Epithelial cell of esophagus (primary cell): ENCODE data around the gene HMCN1.

Source experiments
- DNase-seq: peaks from one replicate; pipeline ENCODE4 v3.0.0; 2010; ENCODE audit warnings: low read depth
- H3K4me3 ChIP-seq: 2 replicates; pipeline ENCODE4 v1.5.1; 2011; ENCODE audit warnings: mild to moderate bottlenecking, low read length, control low read depth
- CTCF ChIP-seq: IDR thresholded peaks from 2 replicates; pipeline ENCODE4 v1.5.1; 2011; ENCODE audit warnings: low read depth, mild to moderate bottlenecking, low read length, control low read depth, inconsistent platforms; ENCODE audit not compliant: insufficient read depth; ENCODE audit errors: missing control alignments

Gene HMCN1

DNA sequence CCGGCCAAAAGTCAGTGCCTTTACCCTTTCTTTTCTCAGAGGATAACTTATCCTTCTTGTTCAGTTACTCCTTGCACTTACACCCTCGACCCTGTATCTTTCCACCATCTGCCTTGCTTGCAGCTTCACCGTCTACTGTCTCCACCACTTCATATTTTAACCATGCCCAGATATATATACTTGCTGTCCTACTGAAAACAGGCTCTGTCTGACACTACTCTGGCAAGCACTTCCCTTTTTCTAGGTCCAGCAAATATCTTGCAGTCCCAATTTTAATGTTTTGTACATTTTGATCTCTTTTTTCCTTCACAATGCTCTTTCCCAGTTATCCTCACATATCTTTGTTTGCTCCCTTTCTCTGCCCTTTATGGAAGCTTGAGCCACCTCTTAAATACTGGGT is 332.2 kb downstream of the HMCN1 start:
- DNase-seq = no peak
- H3K4me3 ChIP-seq = no peak overlapping the region
- TF ChIP-seq CTCF = no peak

DNA sequence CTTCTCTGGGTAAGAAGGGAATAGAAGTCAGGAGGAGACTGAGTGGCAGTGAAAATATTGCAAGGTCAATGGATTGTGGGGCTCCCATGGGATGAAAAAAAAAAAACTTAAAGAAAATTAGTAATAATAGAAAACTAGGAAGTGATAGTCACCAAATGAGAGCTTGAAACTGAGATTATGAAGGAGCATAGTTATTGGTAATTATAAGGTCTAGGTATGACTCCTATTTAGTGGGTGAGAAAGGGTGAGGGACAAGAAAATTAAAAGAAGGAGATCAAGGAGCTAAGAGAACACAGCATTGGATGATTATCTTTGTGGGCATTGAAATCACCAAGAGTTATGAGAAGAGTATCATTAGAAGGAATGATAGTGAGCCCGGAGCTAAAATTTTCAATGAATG is 339.5 kb downstream of the HMCN1 start:
- H3K4me3 ChIP-seq = no peak overlapping the region
- TF ChIP-seq CTCF = no peak
- no peak for DNase-seq

- TF ChIP-seq CTCF = no peak
- no peak overlapping the region for H3K4me3 ChIP-seq
- no peak for DNase-seq
Measured at GRCh38 chr1:186076006-186076405, 341.8 kb downstream of the HMCN1 start.

DNA sequence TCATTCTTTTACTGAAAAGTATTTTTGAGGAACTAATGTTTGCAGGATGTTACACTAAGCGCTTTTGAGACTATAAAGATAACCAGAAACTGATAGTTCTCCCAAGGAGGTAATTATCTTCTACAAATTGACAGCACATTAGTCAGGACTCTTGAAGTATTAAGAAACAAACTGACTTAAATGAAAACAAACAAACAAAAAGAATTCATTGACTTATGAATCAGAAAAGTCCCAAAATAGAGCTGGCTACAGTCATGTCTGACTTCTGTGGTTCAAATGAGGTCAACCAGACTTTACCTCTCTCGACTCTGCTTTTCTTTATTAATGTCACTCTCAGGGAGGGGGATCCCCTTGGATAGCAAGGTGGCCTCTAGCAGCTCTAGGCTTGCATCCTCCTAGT is 344.1 kb downstream of the HMCN1 start:
- TF ChIP-seq CTCF = no peak
- H3K4me3 ChIP-seq = no peak overlapping the region
- peak; percentile 15 for DNase-seq

GRCh38 chr1:186079084-186079684 is 345.0 kb downstream of the HMCN1 start:
- peak; percentile 68 for DNase-seq
- no peak overlapping the region for H3K4me3 ChIP-seq
- TF ChIP-seq CTCF = no peak

DNA sequence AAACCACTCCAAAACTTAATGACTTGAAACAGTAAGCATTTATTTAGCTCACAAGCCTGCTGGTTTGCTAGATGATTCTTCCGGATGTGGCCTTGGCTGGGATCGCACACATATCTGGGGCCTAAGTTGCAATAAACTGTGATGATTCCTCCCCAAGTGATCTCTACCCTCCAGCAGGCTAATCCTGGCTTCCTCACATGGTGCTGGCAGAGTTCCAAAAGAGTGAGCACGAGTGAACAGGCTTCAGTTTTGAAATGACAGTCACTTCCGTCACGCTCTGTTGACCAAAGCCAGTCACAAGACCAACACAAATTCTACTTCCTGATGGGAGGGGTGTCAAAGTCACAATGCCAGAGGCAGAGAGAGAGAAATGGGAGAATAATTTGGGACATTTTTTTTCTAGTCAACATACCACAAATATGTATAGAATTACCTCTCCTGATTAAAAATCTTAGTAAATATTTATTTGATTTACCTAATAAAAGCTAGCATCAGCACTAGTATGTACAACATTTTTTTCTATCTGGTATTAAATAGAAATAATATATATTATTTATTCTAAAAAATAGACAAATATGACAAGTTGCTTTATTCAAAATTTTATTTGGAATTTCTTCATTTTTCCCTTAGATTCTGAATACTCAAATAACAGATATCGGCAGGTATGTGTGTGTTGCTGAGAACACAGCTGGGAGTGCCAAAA is 348.2 kb downstream of the HMCN1 start:
- TF ChIP-seq CTCF = peak; percentile 7
- peak; percentile 91 for DNase-seq
- no peak overlapping the region for H3K4me3 ChIP-seq

DNA sequence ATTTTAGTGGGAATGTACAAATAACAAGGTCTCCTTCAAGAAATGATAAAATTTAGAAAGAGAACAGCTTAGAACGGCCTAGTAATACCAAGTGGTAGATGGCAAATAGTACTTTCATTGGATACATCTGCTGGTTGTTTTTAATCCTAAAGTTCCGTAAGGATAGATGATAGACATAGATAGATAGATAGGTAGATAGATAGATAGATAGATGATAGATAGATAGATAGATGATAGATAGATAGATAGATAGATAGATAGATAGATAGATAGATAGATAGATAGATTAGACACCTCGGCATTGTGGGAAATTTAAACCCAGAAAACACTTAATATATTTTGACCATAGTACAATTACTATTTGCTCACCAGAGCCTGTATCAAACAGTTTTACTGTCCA is 352.4 kb downstream of the HMCN1 start:
- no peak overlapping the region for H3K4me3 ChIP-seq
- TF ChIP-seq CTCF = no peak

More for the DNA sequence above, 352.4 kb downstream of the HMCN1 start:
- no peak for DNase-seq
